GM12878 (cell line): ENCODE measurements around the gene ANKRD16. TPM values are rescaled to one million over a fixed set of nuclear protein-coding genes. Genes with fewer than 3 reads are reported as not detected.

Source experiments
- ATAC-seq: fragments of 200-7000 bp; cut with Tn5 transposase; 3 replicates; pipeline ENCODE4 v1.9.1; 2020; ENCODE audit warnings: mild to moderate bottlenecking, moderate library complexity
- BruUV-seq: library from RNA; stranded (reverse); fragments of 400-500 nt; replicated peaks from 2 replicates; lab custom pipeline; 2021; lab: Mats Ljungman, UMichigan
- CTCF ChIA-PET: fragments of 300-600 bp; sonication (Branson Sonifier 250); formaldehyde crosslinking; extraction: SDS; loops from one replicate; lab custom pipeline; 2021; ENCODE audit warnings: inconsistent platforms; lab: Yijun Ruan, JAX
- POLR2A ChIA-PET: fragments of 350-600 bp; formaldehyde crosslinking; extraction: SDS; loops from one replicate; lab custom pipeline; 2021; ENCODE audit warnings: inconsistent platforms; lab: Charles Lee
- RAD21 ChIA-PET: fragments of 300-600 bp; sonication (Branson Sonifier 250); formaldehyde crosslinking; loops from one replicate; lab custom pipeline; 2023; ENCODE audit warnings: antibody characterized with exemption; ENCODE audit not compliant: unreplicated experiment; lab: Charles Lee
- SMC1A ChIA-PET: fragments of 300-600 bp; sonication (Branson Sonifier 250); formaldehyde crosslinking; loops from one replicate; lab custom pipeline; 2023; ENCODE audit not compliant: unreplicated experiment, uncharacterized antibody; lab: Charles Lee
- DNase-seq: peaks from one replicate; pipeline ENCODE4 v3.0.0-alpha.2; 2011; ENCODE audit warnings: low read depth, low spot score
- FAIRE-seq: peaks from 3 replicates; lab custom pipeline; 2011; peaks lifted over from hg19 to GRCh38; lab: Jason Lieb, UNC
- H2AFZ ChIP-seq: 2 replicates; pipeline ENCODE4 v1.6.0; 2011; ENCODE audit warnings: low read depth, low read length, control low read depth; ENCODE audit not compliant: control insufficient read depth
- H3K27ac ChIP-seq: 2 replicates; pipeline ENCODE4 v1.5.1; 2011; ENCODE audit warnings: control low read depth; ENCODE audit not compliant: control insufficient read depth, insufficient read depth
- H3K27me3 ChIP-seq, 2 experiments: replicated peaks in 1 of 2; 2 replicates each; pipeline versions ENCODE4 v1.6.0 to v1.6.1; 2011; ENCODE audit warnings: low read length in 1 of 2; ENCODE audit not compliant: control insufficient read depth in 2 of 2, insufficient read depth in 2 of 2
- H3K36me3 ChIP-seq, 2 experiments: 2 replicates each; pipeline ENCODE4 v1.5.1; 2011; ENCODE audit warnings: low read length in 1 of 2; ENCODE audit not compliant: control insufficient read depth in 2 of 2, insufficient read depth in 2 of 2
- H3K4me1 ChIP-seq: 2 replicates; pipeline ENCODE4 v1.6.1; 2011; ENCODE audit warnings: mild to moderate bottlenecking, low read length, moderate library complexity, mixed read lengths; ENCODE audit not compliant: control insufficient read depth, insufficient read depth
- H3K4me2 ChIP-seq: 2 replicates; pipeline ENCODE4 v1.6.0; 2011; ENCODE audit warnings: control low read depth; ENCODE audit not compliant: control insufficient read depth, insufficient read depth
- H3K4me3 ChIP-seq: fragments of 200-600 bp; sonication (generic); 2 replicates; pipeline ENCODE4 v1.5.1; 2016
- H3K79me2 ChIP-seq: 2 replicates; pipeline ENCODE4 v1.6.0; 2011; ENCODE audit warnings: low read length; ENCODE audit not compliant: control insufficient read depth, insufficient read depth
- H3K9ac ChIP-seq: 2 replicates; pipeline ENCODE4 v1.8.0; 2011; ENCODE audit warnings: low read length, control low read depth, mixed read lengths; ENCODE audit not compliant: control insufficient read depth, insufficient read depth
- H3K9me3 ChIP-seq: replicated peaks from 3 replicates; pipeline ENCODE4 v1.5.1; 2011; ENCODE audit warnings: mild to moderate bottlenecking, low read length; ENCODE audit not compliant: control insufficient read depth, insufficient read depth
- H4K20me1 ChIP-seq: 2 replicates; pipeline ENCODE4 v1.6.0; 2011; ENCODE audit not compliant: control insufficient read depth, insufficient read depth
- ATF3 ChIP-seq: IDR thresholded peaks from 2 replicates; pipeline ENCODE4 v1.6.1; 2011; ENCODE audit warnings: low read depth, mild to moderate bottlenecking, low read length, moderate library complexity, borderline replicate concordance; ENCODE audit errors: extremely low read depth
- ATF7 ChIP-seq: fragments of 450-650 bp; IDR thresholded peaks from 2 replicates; pipeline ENCODE4 v1.6.1; 2016; ENCODE audit warnings: low read depth, mild to moderate bottlenecking
- BHLHE40 ChIP-seq, 2 experiments: fragments of 450-650 bp in 1 of 2; IDR thresholded peaks; 2 replicates each; pipeline ENCODE4 v1.6.1; 2011 to 2017; ENCODE audit warnings: low read depth in 2 of 2, borderline replicate concordance in 1 of 2, improper control_type of control experiment in 1 of 2, low read length in 1 of 2, mild to moderate bottlenecking in 1 of 2
- CBX5 ChIP-seq: sonication (generic); IDR thresholded peaks from 2 replicates; pipeline ENCODE4 v1.6.1; 2016; ENCODE audit warnings: low read depth, moderate library complexity, mild to moderate bottlenecking, inconsistent platforms
- CREM ChIP-seq: IDR thresholded peaks from 2 replicates; pipeline ENCODE4 v1.6.1; 2014; ENCODE audit warnings: antibody characterized with exemption, low read depth
- EZH2 ChIP-seq: IDR thresholded peaks from 2 replicates; pipeline ENCODE4 v1.6.1; 2012; ENCODE audit warnings: low read depth, mild to moderate bottlenecking, control low read depth, inconsistent platforms, low read length, borderline replicate concordance; ENCODE audit not compliant: control insufficient read depth
- GABPA ChIP-seq: IDR thresholded peaks from 2 replicates; pipeline ENCODE4 v1.6.1; 2014; ENCODE audit warnings: antibody characterized with exemption, low read depth, mild to moderate bottlenecking, inconsistent platforms
- HCFC1 ChIP-seq: fragments of 150-350 bp; IDR thresholded peaks from 2 replicates; pipeline ENCODE4 v1.6.1; 2014; ENCODE audit warnings: low read length
- IKZF1 ChIP-seq: fragments of 450-650 bp; conservative IDR thresholded peaks from 2 replicates; pipeline ENCODE4 v1.6.1; 2017; ENCODE audit warnings: antibody characterized with exemption, mild to moderate bottlenecking
- RBBP5 ChIP-seq: fragments of 200-600 bp; sonication (generic); conservative IDR thresholded peaks from 2 replicates; pipeline ENCODE4 v1.6.1; 2016
- SIX5 ChIP-seq: IDR thresholded peaks from 2 replicates; pipeline ENCODE4 v1.6.1; 2011; ENCODE audit warnings: mild to moderate bottlenecking, low read depth, low read length, moderate library complexity; ENCODE audit not compliant: severe bottlenecking
- TCF12 ChIP-seq: IDR thresholded peaks from 2 replicates; pipeline ENCODE4 v1.6.1; 2011; ENCODE audit warnings: low read depth, mild to moderate bottlenecking, low read length
- ZZZ3 ChIP-seq: IDR thresholded peaks from 2 replicates; pipeline ENCODE4 v1.6.1; 2011; ENCODE audit warnings: low read depth; ENCODE audit not compliant: control insufficient read depth, insufficient read length
- WGBS: methylation state at CpG from one replicate; pipeline ENCODE4 v1.1.6; 2016; ENCODE audit warnings: low lambda C conversion rate; ENCODE audit not compliant: insufficient replicate concordance, insufficient coverage; ENCODE audit errors: missing lambda C conversion rate; 5-methylcytosine and 5-hydroxymethylcytosine counted together
- in situ Hi-C: fragments of 300-500 bp; cut with MboI; formaldehyde crosslinking; loops from 9 replicates; pipeline ENCODE4 v1.14.3; 2018; ENCODE audit warnings: mixed read lengths
- intact Hi-C: fragments of 100-400 bp; cut with micrococcal nuclease; formaldehyde crosslinking; loops from one replicate; pipeline ENCODE4 v1.14.2; 2022; ENCODE audit not compliant: unreplicated experiment
- polyA plus RNA-seq, 11 experiments: library from polyadenylated mRNA; depleted of rRNA in 4 of 11; unstranded in 6 of 11; stranded (reverse) in 5 of 11; fragments of >200 nt; fragmentation: Nextera tagmentation in 4 of 11; fragmentation: Illumina TruSeq in 1 of 11; extraction: Ambion mirVana in 4 of 11; extraction: Trizol in 1 of 11; gene quantifications; 1 replicate in 1 of 11; 2 replicates in 10 of 11; pipeline versions ENCODE4 v1.2.1 to v1.2.3, GENCODE V29; 2011 to 2016; ENCODE audit warnings: inconsistent platforms in 2 of 11, missing spikeins in 2 of 11, low read depth in 1 of 11
- total RNA-seq, 4 experiments: library from RNA; depleted of rRNA in 3 of 4; stranded (reverse); fragments of >200 nt in 3 of 4; fragmentation: Illumina TruSeq in 1 of 4; extraction: Trizol in 1 of 4; gene quantifications; 2 replicates each; pipeline versions ENCODE4 v1.2.1 to v1.2.3, GENCODE V29; 2013 to 2021

ANKRD16 gene
- total and polyA plus RNA-seq, 10 of the 15 experiments (the other 5 are each of a cell fraction or from before 2014, with no cell fraction given): 0.57 to 13.6 (median 4.4) TPM

GRCh38 chr10:5856701-5857004 is 33.0 kb downstream of the ANKRD16 start:
- intact Hi-C loops (no loop called here), in situ Hi-C loops (no loop called here)
- no peak for DNase-seq
- Histone ChIP-seq H3K79me2 (no peaks in the 10 kb centered on the region), H3K9ac (no peak overlapping the region), H3K27me3 (no peaks in the 10 kb centered on the region; a peak in 1 of 4 replicates), H3K4me2 (no peak overlapping the region), H3K36me3 (no peaks in the 10 kb centered on the region), H3K27ac (no peak overlapping the region), H3K4me1 (peaks cover 13% of the 10 kb centered on the region), H3K4me3 (no peak overlapping the region), H3K9me3 (no peaks in the 10 kb centered on the region), H4K20me1 (no peaks in the 10 kb centered on the region)
- FAIRE-seq: no peak
- 75% methylated on average over 7 of the region's 7 CpGs for WGBS
- POLR2A ChIA-PET: interaction anchor here (1.5 kb wide), 1 partner anchor 11 kb away, joined by 3 read pairs; no protein-coding TSS in a partner anchor
- no TSS peak for BruUV-seq
- RAD21 ChIA-PET: no interaction called here
- CTCF ChIA-PET: interaction anchor here (0.8 to 1.0 kb wide), 2 partner anchors 13 to 17 kb away, joined by 3 read pairs; no protein-coding TSS in a partner anchor
- no peak for ATAC-seq
- SMC1A ChIA-PET: interaction anchor here (1.1 to 6.2 kb wide), 2 partner anchors 14 to 32 kb away, joined by 3 to 77 read pairs; no protein-coding TSS in a partner anchor
- TF ChIP-seq HCFC1 (no peak), EZH2 (no peak), IKZF1 (no peak), ZZZ3 (no peak), CBX5 (no peak), ATF7 (no peak), TCF12 (no peak), CREM (no peak), RBBP5 (no peak), SIX5 (no peak), GABPA (no peak), ATF3 (no peak), BHLHE40 (IDR thresholded peaks at IDR 0.05; ENCODE audit: borderline replicate concordance in 1 of 2, low read depth in 2 of 2, low read length in 1 of 2) (no peak)
- TF ChIP-seq, all 136 proteins: peak for 0
- H2AFZ ChIP-seq: no peak overlapping the region
